Hepatocyte (in vitro differentiated cells): ENCODE measurements around the gene MGAM2. TPM values are rescaled to one million over a fixed set of nuclear protein-coding genes. Genes with fewer than 3 reads are reported as not detected.

Source experiments
- DNase-seq: peaks from one replicate; pipeline ENCODE4 v3.0.0-alpha.2; 2016; ENCODE audit warnings: low spot score
- H2AFZ ChIP-seq: fragments of 200-600 bp; sonication (generic); 2 replicates; pipeline ENCODE4 v1.6.0; 2016; ENCODE audit warnings: antibody characterized with exemption, mild to moderate bottlenecking
- H3K27ac ChIP-seq: fragments of 200-600 bp; sonication (generic); 2 replicates; pipeline ENCODE4 v1.5.1; 2016; ENCODE audit warnings: mild to moderate bottlenecking
- H3K27me3 ChIP-seq: fragments of 200-600 bp; sonication (generic); 2 replicates; pipeline ENCODE4 v1.6.1; 2016
- H3K36me3 ChIP-seq: fragments of 200-600 bp; sonication (generic); replicated peaks from 2 replicates; pipeline ENCODE4 v1.5.1; 2016; ENCODE audit warnings: low read depth; ENCODE audit not compliant: insufficient read depth
- H3K4me1 ChIP-seq: fragments of 200-600 bp; sonication (generic); 2 replicates; pipeline ENCODE4 v1.5.1; 2016; ENCODE audit warnings: mild to moderate bottlenecking, moderate library complexity; ENCODE audit not compliant: insufficient read depth
- H3K4me2 ChIP-seq: fragments of 200-600 bp; sonication (generic); 2 replicates; pipeline ENCODE4 v1.6.0; 2016
- H3K4me3 ChIP-seq: fragments of 200-600 bp; sonication (generic); 2 replicates; pipeline ENCODE4 v1.5.1; 2016; ENCODE audit warnings: mild to moderate bottlenecking
- H3K79me2 ChIP-seq: fragments of 200-600 bp; sonication (generic); 2 replicates; pipeline ENCODE4 v1.6.0; 2017; ENCODE audit warnings: mild to moderate bottlenecking
- H3K9me2 ChIP-seq: fragments of 200-600 bp; sonication (generic); replicated peaks from 2 replicates; pipeline ENCODE4 v1.6.0; 2017; ENCODE audit warnings: mild to moderate bottlenecking; ENCODE audit not compliant: insufficient read depth
- H3K9me3 ChIP-seq: fragments of 200-600 bp; sonication (generic); 2 replicates; pipeline ENCODE4 v1.5.1; 2016; ENCODE audit warnings: low read depth, mild to moderate bottlenecking
- H4K20me1 ChIP-seq: fragments of 200-600 bp; sonication (generic); 2 replicates; pipeline ENCODE4 v1.6.0; 2016; ENCODE audit warnings: mild to moderate bottlenecking; ENCODE audit not compliant: insufficient read depth, poor library complexity, severe bottlenecking
- CTCF ChIP-seq: fragments of 200-600 bp; sonication (generic); IDR thresholded peaks from 2 replicates; pipeline ENCODE4 v1.5.1; 2016; ENCODE audit warnings: antibody characterized with exemption, mild to moderate bottlenecking; ENCODE audit not compliant: poor library complexity
- EZH2 ChIP-seq: fragments of 200-600 bp; sonication (generic); IDR thresholded peaks from 2 replicates; pipeline ENCODE4 v1.6.1; 2016; ENCODE audit warnings: antibody characterized with exemption, mild to moderate bottlenecking, borderline replicate concordance
- EZH2phosphoT487 ChIP-seq: fragments of 200-600 bp; sonication (generic); IDR thresholded peaks from one replicate; pipeline ENCODE4 v1.6.1; 2018; ENCODE audit warnings: antibody characterized with exemption, mild to moderate bottlenecking, low read depth, moderate library complexity; ENCODE audit not compliant: unreplicated experiment, severe bottlenecking
- WGBS: methylation state at CpG from one replicate; pipeline ENCODE4 v1.1.6; 2016; ENCODE audit warnings: low lambda C conversion rate; ENCODE audit errors: missing lambda C conversion rate; 5-methylcytosine and 5-hydroxymethylcytosine counted together
- polyA plus RNA-seq: library from polyadenylated mRNA; unstranded; fragments of >200 nt; fragmentation: Nextera tagmentation; extraction: Ambion mirVana; gene quantifications from 2 replicates; pipeline ENCODE4 v1.2.1, GENCODE V29; 2016
- total RNA-seq: library from RNA; depleted of rRNA; stranded (reverse); fragments of >200 nt; gene quantifications from 2 replicates; pipeline ENCODE4 v1.2.3, GENCODE V29; 2014

MGAM2 gene
- total and polyA plus RNA-seq, 2 experiments from 2014 or later = 1.6 to 4.1 TPM

DNA sequence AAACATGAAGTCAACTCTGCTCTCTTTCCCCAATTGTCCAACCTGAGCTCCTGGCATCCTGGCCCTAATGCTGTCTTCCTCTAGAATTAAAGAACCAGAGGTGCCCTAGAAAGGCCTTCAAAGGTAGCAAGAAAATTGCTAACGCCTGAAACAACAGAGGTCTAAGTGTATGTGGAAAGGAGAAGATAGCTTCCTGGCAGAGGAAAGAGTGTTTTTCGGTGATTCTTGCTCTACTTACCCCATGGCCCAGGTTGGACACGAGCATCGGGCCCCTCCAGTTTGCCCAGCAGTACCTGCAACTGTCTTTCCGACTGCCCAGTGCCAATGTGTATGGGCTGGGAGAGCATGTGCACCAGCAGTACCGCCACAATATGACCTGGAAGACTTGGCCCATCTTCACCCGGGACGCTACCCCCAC lies 22.2 kb downstream of the MGAM2 start:
- Histone ChIP-seq H3K4me1 (no peaks in the 10 kb centered on the region), H3K27ac (no peak overlapping the region), H4K20me1 (no peaks in the 10 kb centered on the region), H3K36me3 (no peaks in the 10 kb centered on the region), H3K4me2 (no peak overlapping the region), H3K9me3 (no peaks in the 10 kb centered on the region), H3K9me2 (no peaks in the 10 kb centered on the region), H3K4me3 (no peak overlapping the region), H3K79me2 (no peaks in the 10 kb centered on the region), H2AFZ (no peak overlapping the region), H3K27me3 (no peaks in the 10 kb centered on the region)
- no peak for DNase-seq
- 93% methylated on average over 8 of the region's 8 CpGs for WGBS
- no peak for TF ChIP-seq EZH2
- TF ChIP-seq EZH2phosphoT487 = no peak
- no peak for TF ChIP-seq CTCF

GRCh38 chr7:142134909-142135308 lies 23.4 kb downstream of the MGAM2 start:
- Histone ChIP-seq H3K36me3 (no peaks in the 10 kb centered on the region), H3K4me1 (peaks cover 8% of the 10 kb centered on the region), H3K9me3 (no peaks in the 10 kb centered on the region), H2AFZ (no peak overlapping the region), H3K27ac (no peak overlapping the region), H3K4me3 (no peak overlapping the region), H3K27me3 (no peaks in the 10 kb centered on the region), H3K9me2 (no peaks in the 10 kb centered on the region), H3K79me2 (no peaks in the 10 kb centered on the region), H3K4me2 (no peak overlapping the region), H4K20me1 (no peaks in the 10 kb centered on the region)
- no peak for DNase-seq
- TF ChIP-seq EZH2phosphoT487 (no peak), CTCF (no peak), EZH2 (no peak)
- 50% methylated on average over 3 of the region's 3 CpGs for WGBS

DNA sequence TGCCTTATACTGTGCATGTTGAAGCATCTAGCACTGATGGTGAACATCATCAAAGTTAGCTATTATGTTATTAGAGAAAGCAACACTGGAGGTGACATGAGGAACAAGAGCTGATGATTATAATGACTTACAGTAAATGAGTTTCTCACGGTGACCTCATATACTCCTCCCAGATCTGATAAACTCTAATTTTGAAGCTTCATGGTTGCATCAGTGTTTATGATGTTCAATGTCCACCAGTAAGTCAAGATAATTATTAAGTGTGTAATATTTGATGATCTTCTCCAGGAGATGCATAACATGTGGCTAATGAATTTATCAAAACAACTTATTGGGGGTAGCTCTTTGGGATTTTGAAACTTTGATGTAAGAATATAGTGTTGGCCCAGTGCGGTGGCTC lies 27.5 kb downstream of the MGAM2 start:
- H3K79me2 ChIP-seq = no peaks in the 10 kb centered on the region
- no peaks in the 10 kb centered on the region for H3K9me2 ChIP-seq
- H3K4me3 ChIP-seq = no peak overlapping the region
- H3K4me2 ChIP-seq = no peak overlapping the region
- no peak for DNase-seq
- WGBS = 83% methylated on average over 2 of the region's 2 CpGs
- H2AFZ ChIP-seq = no peak overlapping the region
- H3K27me3 ChIP-seq = no peaks in the 10 kb centered on the region
- peaks cover 14% of the 10 kb centered on the region for H3K4me1 ChIP-seq
- no peaks in the 10 kb centered on the region for H3K9me3 ChIP-seq
- no peaks in the 10 kb centered on the region for H3K36me3 ChIP-seq
- peak overlapping the region; percentile 51 for H3K27ac ChIP-seq
- TF ChIP-seq EZH2 (no peak), EZH2phosphoT487 (no peak), CTCF (no peak)
- H4K20me1 ChIP-seq = no peaks in the 10 kb centered on the region
